ENCODE data around the gene JAK3.
"Not testable (repeated sequence)": the region's sequence is repeated elsewhere in the genome, so short reads cannot be mapped to it uniquely, and the experiment has no call there.

JAK3 gene

GRCh38 chr19:17847538-17848366 is at the start of gene JAK3:
Gene JAK3 (minus strand): TSS chr19:17847982. CDS start chr19:17844417, 3,565 bp downstream.
- CTCF ChIA-PET, result interaction anchor here (1.3 to 10.6 kb wide), 4 partner anchors 12 to 84 kb away, joined by 3 to 79 read pairs (median 4); partner anchors contain the start of genes CCDC124 and RPL18A
- peak; percentile 90 for DNase-seq (ENCODE audit: extremely low spot score)
- POLR2A ChIA-PET, result interaction anchor here (0.6 to 1.5 kb wide), 3 partner anchors 12 to 432 kb away, joined by 3 to 6 read pairs (median 6); partner anchors contain the start of gene B3GNT3
- no peak for TF ChIP-seq CTCF (IDR thresholded peaks at IDR 0.05; ENCODE audit: control extremely low read depth, extremely low read depth, low read depth, missing control alignments)

DNA sequence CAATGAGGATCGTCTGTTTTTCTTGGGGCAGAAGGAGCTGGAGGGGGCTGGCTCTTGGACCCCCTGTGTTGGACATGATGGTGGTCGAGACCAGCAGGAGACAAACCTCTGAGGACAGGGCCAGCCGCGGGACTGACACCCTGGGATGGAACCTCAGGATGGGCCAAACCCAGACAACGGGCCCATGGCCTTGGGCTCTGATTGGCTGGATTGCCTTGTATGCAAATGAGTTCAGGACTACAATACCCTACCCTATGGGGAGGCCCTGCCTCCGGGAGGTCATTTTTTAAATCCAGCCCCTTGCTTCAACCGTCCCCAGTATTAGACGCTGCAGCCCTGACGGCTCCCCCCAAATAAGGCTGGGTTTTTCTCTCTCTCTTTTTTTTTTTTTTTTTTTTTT is 46.0 kb upstream of the JAK3 start:
- POLR2A ChIA-PET, result no interaction called here
- no peak for TF ChIP-seq CTCF (IDR thresholded peaks at IDR 0.05; ENCODE audit: control extremely low read depth, extremely low read depth, low read depth, missing control alignments)
- no peak for DNase-seq (ENCODE audit: extremely low spot score)
- CTCF ChIA-PET, result no interaction called here

- no peak for DNase-seq (ENCODE audit: extremely low spot score)
- POLR2A ChIA-PET, result no interaction called here
- no peak for TF ChIP-seq CTCF (IDR thresholded peaks at IDR 0.05; ENCODE audit: control extremely low read depth, extremely low read depth, low read depth, missing control alignments)
- CTCF ChIA-PET, result interaction anchor here (1.0 to 2.8 kb wide), 2 partner anchors 43 to 48 kb away, joined by 3 to 9 read pairs; partner anchors contain the start of gene CCDC124
Measured at GRCh38 chr19:17889609-17890214, 41.9 kb upstream of the JAK3 start.

GRCh38 chr19:17888260-17888659 is 40.5 kb upstream of the JAK3 start:
- ChIA-PET CTCF (interaction anchor here (2.8 kb wide), 1 partner anchor 45 kb away, joined by 9 read pairs; the partner anchor contains the start of gene CCDC124), POLR2A (no interaction called here)
- no peak for DNase-seq (ENCODE audit: extremely low spot score)
- TF ChIP-seq CTCF (IDR thresholded peaks at IDR 0.05; ENCODE audit: control extremely low read depth, extremely low read depth, low read depth, missing control alignments), result no peak

DNA sequence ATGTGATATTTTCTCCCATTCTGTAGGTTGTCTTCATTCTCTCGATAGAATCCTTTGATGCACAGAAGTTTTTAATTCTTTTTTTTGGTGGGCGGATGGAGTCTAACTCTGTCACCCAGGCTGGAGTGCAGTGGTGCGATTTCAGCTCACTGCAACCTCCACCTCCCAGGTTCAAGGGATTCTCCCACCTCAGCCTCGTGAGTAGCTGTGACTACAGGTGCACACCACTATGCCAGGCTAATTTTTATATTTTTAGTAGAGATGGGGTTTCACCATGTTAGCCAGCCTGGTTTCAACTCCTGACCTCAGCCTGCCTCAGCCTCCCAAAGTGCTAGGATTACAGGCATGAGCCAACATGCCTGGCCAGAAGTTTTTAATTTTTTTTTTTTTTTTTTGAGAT is 39.4 kb upstream of the JAK3 start:
- CTCF ChIA-PET, result interaction anchor here (2.8 kb wide), 1 partner anchor 46 kb away, joined by 9 read pairs; the partner anchor contains the start of gene CCDC124
- POLR2A ChIA-PET; DNase-seq (ENCODE audit: extremely low spot score): not testable (repeated sequence)

DNA sequence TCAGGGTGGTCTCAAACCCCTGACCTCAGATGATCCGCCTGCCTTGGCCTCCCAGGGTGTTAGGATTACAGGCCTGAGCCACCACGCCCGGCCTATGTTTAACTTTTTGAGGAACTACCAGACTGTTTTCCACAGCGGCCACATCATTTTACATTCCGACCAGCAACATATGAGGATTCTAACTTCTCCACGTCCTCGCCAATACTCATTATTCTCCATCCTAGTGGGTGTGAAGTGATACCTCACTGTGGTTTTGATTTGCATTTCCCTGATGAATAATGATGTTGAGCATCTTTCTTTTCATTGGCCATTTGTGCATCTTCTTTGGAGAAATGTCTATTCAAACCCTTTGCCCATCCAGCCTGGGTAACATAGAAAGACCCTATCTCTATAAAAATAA is 38.7 kb upstream of the JAK3 start:
- POLR2A ChIA-PET, result no interaction called here
- no peak for TF ChIP-seq CTCF (IDR thresholded peaks at IDR 0.05; ENCODE audit: control extremely low read depth, extremely low read depth, low read depth, missing control alignments)
- CTCF ChIA-PET, result no interaction called here
- no peak for DNase-seq (ENCODE audit: extremely low spot score)
